NCI-H2107 (cell line): ENCODE measurements around the gene SLC8A2.

ENCODE experiments used
- DNase-seq: peaks from one replicate; lab custom pipeline; 2025; lab: John Stamatoyannopoulos, UW

SLC8A2 gene

DNA sequence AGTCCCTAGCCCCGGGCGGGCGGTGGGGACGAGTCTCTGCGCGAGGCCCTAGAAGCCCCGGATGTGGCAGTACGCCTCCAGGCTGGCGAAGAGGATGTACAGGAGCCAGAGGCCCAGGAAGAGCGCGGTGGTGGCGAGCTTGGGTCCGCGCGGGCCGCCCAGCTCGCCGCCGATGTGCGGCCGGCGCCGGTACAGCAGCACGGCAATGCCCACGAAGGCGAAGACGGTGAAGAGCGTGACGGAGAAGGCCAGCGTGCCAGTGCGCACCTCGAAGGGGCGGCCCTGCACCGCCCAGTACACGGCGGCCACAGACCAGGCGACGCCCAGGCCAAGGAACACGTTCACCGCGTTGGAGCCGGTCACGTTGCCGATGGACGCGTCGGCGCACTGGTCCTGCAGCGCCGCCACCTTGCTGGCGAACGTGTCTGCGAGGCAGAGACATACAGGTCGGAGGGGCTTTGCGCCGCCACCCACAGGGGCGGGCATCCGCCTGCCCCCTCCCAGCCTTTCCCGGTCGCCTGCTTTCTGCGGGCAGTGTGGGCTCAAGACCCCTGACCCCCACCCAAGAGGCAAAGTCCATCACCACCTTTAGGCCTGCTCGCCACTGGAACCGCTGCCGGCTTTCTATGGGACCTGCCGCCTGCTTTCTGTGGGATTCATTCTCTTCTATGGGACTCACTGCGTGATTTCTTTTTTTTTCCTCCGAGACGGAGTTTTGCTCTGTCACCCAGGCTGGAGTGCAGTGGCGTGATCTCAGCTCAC lies 41.5 kb downstream of the SLC8A2 start:
- DNase-seq, result no peak

DNA sequence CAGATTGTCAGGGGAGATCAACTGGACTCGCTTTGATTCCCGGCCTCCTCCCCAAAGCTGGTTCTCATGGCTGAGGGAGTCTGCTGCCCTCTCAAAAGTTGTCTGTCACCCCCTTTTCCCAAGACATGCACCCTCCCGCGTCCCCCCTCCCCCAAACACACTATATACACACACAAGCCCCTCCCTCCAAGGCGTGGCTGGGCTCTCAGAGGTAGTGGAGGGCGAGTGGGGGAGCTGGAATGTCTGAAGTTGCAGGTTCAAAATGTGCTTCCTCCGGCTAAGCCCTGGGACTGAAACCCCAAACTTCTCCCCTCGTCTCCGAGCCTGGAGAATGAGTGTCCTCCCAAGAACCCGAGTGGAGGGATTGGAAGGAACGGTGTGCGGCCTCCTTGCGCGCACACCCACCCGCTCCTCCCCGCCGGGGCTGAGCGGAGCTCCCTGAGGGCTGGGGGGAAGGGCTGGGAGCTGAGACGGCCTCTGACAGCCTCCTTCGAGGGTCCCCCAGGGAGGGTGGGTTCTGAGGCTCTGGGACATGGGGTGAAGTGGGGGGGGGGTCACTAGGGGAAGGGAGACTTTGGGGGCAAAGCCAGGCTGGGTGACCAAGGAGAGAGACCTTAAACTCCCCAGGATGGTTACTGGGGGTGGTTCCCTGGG lies 42.4 kb downstream of the SLC8A2 start:
- DNase-seq, result no peak

DNA sequence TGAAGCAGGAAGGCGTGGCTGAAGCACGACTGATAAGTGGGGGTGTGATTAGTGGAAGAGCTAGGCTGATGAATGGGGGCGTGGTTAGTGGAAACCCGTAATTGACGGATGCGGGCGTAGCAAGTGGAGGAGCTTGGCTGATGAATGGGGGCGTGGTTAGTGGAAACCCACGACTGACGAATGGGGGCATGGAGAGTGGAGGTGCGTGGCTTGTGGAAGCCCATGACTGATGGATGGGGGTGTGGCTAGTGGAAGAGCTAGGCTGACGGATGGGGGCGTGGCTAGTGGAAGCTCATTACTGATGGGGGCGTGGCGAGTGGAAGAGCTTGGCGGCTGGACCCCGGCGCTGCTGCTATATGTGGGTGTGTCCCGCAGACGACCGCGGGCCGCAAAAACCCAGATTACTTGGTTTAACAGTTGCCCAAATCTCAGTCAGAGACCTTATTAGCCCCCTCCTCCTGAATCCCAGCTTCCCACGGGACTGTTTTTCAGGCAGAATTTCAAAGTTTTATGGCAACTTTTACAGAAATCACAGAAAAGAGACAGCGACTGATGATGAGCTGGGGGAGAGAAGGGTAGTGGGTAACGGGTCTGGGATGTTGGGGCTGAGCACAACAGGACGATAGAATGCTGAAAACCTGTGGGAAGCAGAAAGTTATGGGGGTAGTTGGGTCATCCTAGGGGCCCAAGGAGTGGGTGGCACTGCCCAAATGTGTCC lies 43.4 kb downstream of the SLC8A2 start:
- peak; percentile 53 for DNase-seq

DNA sequence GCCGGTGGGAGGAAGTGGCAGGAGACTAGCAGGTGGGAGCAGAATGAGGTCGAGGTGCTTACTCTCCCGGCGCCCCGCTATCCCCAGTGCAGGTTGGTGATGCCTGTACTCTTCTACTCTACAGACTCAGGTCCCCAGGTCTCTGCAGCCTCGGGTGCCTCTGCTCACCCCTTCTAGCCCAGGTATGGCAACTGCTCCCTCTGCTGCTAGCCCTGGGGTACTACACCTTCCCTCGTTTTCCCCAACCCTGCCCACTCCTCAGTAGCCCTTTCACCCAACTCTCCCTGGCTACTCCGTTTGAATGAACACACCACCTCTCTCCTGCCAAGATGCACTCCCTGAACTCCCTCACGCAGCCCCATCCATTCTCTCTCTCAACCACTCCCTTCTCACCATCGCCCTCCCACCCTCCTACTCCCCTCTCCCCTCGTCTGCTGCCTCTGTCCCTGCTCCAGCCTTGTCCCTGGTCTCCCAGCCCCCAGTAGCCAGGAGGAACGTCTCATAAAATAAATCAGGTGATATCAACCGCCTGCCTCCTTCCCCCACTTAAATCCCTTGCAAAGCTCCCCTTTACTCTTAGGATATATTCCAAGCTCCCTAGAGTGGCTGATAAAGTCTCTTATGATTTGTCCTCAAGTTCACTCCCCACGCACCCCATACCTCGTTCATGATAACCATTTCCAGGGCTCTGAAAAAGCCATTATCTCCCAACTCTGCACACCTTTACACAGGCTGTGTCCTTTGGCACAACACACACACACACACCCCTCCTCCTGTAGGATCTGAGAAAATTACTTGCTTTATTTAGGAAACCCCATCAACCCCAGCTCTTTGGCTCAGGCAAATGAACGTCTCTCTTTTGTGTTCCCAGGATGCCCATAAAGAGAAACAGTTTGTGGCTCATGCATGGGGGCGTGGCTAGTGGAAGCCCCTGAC lies 44.2 kb downstream of the SLC8A2 start:
- DNase-seq, result peak; percentile 54

DNA sequence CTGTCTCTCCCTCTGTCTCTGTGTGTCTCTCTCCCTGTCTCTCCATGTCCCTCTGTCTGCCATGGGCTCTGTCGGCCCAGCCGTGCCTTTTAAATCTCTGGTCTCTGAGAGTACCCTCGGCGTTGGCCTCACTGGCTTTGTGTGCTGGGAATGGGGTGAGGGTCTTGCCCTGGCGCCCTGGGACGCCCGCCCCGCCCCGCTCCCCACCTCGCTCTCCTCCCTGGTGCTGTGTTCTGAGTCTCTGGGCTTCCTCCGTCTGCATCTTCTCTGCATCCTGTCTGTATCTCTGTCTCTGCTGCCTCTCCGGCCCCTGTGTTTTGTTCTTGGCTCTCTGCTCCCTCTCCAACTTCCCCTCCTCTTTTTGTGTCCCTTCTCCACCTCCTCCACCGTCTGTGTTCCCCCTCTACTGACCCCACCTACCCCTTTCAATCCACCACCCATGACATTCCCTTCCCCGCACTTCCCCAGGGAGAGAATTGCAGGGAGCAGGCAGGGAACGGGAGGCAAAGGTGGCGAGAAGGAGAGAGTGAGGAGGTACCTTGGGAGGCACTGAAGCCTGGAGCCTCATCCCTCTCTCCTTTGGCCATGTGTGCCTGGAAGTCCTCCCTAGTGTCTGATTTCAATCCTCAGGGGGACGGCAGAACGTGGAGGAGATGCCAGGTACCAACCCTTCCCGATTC lies 48.4 kb downstream of the SLC8A2 start:
- no peak for DNase-seq

DNA sequence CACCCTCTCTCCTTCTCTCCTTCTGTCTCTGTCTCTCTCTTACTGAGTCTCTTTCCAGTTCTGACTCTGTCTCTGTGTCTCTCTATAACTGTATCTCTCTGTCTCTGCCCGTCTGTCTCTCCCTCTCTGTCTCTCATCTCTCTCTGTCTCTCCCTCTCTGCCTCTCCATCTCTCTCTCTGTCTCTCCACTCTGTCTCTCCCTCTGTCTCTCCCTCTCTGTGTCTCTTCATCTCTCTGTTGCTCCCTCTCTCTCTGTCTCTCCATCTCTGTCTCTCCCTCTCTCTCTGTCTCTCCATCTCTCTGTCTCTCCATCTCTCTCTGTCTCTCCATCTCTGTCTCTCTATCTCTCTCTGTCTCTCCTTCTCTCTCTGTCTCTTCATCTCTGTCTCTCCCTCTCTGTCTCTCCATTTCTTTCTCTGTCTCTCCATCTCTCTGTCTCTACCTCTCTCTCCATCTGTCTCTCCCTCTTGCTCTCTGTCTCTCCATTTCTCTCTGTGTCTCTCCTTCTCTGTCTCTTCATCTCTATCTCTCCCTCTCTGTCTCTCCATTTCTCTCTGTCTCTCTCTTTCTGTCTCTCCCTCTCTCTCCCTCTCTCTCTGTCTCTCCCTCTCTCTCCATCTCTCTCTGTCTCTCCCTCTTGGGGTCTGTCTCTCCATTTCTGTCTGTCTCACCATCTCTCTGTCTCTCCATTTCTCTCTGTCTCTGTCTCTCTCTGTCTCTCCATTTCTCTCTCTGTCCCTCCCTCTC lies 49.1 kb downstream of the SLC8A2 start:
- no peak for DNase-seq

DNA sequence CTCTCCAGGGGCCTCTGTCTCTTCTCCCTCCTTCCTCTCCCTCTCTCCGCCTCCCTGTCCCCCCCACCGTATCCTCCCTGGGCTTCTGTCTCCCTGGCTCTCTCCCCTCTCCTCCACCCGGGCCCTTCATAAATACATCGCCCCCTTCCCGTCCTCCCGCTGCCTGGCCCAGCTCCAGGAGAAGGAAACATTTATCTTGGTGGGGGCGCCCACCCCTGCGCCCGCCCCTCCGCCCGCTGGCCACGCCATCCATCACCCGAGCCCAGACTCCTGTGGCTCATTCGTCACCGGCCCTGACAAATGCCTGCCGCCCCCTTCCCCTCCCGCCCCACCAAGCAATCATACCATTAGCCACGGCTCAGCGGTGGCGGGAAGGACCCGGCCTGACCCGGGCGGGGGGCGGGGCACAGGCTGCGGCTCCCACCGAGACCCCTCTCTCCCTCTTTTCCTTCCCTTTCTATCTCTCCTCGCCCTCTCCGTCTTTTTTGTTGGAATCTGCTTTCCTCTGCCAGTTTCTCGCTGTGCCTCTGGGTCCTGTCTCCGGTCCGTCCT lies 49.8 kb downstream of the SLC8A2 start:
- DNase-seq, result no peak

DNA sequence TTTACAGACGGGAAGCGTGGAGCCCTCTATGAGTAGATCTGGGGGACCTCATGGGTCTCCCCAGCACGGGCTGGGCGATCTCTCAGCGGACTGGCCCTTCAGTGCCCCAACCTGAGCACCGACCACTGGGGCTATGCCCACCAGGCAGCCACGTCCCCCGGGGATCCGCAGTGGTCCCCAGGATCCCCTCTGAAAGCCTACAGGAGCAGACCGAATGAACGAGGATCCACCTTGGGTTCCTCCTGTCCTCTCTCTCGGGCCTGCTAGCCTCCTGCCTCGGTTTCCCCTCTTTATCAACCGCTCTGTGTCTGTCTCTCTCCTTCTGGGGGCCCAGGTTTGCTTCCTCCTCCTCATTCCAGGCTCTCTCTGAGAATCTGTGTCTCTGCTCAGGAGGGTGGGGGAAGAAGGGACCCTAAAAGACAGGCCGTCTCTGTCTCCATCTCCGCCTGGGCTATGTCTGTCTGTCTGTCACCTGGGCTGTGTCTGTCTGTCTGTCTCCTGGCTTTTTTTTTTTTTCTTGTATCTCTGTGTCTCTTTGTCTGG lies 50.4 kb downstream of the SLC8A2 start:
- no peak for DNase-seq

DNA sequence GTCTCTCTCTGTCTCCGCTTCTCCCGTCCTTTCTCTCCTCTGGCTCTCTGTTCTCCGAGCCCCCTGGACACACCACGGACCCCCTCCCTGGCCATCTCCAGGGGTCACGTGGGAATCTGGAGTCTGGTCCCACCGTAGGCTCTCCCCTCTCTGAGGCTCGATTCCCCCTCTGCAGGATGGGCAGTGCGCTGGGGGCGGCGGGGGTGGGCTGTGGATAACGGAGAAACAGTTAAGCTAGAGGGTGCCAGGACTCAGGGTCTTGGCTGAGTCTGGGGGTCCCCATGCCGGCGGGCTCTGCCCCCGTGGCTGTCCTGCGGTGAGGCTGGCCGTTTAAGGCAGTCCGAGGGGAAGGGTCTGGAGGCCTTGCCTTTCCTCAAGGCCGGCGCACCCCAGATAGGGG lies 51.9 kb downstream of the SLC8A2 start:
- DNase-seq, result no peak

DNA sequence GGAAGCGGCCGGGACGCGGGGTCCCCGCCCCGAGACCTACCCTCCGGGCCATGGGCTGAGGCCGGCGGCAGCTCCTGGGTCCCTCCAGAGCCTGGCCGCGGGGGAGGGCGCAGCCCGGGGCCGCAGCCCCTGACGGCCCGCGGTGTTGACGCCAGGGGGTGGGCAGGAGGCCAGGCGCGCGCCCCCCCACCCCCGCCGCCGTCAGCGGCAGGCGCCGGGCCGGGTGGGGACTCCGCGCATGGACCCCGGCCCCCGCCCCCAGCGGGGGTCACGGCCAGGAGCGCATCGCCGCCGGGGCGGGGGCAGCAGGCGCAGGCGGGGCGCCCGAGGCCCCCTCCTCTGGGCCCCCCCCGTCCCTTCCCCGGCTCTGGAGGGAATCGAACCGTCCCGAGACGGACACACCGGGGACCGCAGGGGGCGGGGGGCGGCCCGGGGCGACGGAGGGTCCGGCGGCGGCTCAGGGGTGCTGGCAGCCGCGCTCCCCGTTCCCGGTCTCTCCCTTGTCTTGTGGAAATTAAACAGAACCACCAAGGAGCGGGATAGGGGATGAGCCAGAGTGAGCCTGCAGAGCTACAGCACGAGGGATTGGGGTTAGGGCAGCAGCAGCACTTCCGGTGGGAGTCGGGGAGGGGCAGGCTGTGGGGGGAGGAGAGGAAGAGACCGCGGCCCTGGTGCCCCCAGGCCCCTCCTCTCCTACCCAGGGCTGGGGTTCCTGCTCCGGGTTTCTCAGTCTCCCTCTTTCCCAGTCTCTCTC lies 52.5 kb downstream of the SLC8A2 start, which contains the start of gene MEIS3:
TSS of gene MEIS3 (minus strand) at position 498 of the 754 bp plus-strand sequence. CDS start at position 52, 446 bp downstream.
- no peak for DNase-seq

DNA sequence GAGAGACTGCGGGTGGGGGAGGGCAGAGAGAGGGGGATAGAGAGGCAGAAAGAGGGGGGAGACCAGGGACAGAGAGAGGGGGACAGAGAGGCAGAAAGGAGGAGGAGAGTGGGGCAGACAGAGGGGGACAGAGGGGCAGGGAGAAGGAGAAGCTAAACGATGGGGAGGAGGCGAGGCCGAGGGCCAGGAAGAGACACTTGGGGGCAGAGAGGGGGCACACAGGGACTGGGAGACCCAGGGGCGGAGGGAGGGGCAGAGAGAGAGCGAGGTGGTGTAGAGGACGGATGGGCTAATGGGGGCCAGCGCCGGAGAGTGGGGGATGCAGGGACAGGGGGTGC lies 53.0 kb downstream of the SLC8A2 start:
- no peak for DNase-seq

DNA sequence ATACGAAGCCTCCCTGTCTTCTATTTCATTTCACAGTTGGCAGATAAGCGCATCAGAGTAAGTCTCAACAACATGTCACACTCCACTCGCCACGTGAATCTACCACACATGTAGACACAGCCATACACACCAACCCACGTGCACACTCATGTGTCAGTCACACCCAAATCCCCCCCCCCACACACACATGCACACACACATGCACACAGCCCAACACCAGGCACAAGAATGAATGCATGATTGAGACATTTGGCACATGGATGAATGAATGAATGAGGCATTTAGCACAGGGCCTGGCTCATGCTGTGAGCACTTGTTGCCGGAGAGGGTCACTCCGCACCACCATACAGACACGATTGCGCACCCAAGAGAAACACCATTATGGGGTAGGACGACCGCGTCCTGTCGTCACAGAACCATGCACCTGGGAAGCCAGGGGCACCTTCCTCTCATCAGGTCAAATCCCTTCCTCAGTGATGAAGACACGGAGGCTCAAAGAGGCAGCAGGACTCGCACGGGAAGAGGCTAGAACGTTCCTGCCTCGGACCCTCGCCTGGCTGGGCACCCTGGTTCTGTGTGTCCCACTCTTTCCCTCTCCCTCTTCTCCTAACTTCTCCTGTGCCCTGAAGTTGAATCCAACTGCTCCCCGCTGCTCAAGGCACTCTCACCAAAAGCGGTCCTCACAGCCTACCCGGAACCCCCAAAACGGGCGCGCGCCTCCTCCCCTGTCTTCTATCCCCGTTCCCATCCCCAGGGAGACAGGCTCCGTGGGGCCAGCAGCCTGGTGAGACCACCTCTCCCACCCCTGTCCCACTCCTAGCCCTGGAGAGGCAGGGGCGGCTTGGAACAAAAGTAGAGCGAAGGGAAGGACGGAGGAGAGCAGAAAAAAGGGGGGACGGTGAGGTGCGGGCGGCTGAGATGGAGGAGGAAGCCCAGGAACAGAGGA lies 53.7 kb downstream of the SLC8A2 start:
- no peak for DNase-seq

DNA sequence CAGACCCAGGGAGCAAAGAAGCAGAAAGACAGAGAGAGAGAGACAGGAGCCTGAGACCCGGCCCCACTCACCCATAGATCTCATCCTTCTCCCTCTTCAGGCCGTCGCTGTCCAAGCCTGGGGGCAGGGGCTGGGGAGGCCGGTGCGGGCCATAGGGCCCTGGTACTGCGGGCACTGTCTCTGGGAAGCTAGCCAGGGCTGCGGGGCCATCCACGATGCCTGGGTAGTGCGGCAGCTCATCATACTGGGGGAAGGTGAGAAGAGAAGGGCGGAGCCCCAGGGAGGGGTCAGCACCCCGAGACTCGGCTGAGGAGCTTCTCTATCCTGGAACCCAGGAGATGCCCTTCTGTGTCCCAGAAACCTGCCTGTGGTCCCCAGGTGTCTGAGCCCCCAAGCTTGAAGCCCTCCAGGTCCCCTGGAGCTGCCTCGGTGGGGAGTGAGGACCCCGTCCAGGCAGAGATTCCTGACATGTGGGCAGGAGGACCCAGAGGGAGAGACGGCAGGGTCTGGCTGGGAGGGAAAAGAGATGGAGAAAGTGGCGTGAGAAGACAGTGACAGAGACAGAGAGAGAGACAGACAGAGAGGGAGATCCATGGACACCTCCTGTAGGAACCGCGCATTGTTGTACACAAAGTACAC lies 54.5 kb downstream of the SLC8A2 start:
- DNase-seq, result no peak

DNA sequence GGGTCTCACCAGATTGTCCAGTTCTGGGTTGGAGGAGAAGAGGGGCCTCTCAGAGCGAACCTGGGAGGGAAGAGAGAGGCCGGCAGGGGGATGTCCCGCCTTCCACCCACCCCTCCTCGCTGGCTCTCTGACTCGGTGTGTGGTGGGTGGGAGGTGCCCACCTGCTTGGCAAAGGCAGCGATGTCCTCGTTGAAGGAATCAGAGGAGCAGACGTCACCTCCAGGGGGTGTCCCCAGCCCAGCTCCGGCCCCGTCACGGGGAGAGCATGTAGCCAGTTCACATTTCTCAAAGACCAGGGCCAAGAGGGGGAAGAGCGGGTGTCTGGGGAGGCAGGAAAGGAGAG lies 55.1 kb downstream of the SLC8A2 start:
- no peak for DNase-seq

DNA sequence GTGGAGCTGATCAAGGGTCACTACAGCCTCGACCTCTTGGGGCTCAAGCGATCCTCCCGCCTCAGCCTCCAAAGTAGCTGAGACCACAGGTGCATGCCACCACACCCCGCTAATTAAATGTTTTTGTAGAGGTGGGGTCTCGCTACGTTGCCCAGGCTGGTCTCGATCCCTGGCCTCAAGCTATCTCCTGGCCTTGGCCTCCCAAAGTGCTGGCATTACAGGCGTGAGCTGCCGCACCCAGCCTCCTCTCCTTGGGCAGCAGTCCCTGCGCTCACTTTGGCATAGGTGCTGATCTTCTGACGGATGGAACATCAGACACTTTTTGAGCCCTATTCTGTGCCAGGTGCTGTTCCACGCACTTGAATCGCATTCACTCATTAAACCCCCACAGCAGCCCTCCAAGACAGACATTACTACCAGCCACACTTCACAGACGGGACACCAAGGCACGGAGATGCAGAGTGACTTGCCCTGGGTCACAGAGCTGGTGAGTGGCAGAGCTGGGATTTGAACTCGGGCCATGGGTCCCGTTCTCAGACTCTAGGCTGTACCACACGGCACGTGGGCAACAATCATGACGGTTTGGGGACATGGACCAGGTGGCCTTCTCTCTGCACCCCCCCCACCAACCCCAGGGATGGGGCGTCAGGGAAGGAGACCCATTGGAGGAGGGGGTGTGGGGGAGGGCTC lies 55.6 kb downstream of the SLC8A2 start:
- no peak for DNase-seq

DNA sequence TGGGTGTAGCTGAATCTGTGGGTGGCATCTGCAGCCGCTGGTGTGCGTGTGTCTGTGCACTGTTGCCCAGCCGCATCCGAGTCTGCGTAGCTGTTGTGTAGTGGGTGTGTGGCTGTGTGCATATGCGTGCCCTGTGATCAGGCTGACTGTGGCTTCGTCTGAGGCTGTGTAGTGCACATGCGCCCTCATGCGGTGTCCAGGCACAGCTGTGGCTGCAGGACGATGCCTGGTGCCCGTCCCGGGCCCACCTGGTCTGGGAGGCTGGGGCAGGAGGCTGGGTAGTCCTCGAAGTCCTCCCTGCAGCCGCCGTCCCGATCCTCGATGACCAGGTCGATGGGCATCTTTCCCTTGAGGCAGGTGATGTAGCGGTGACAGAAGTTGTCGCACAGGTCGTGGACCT lies 57.2 kb downstream of the SLC8A2 start:
- peak; percentile 38 for DNase-seq

DNA sequence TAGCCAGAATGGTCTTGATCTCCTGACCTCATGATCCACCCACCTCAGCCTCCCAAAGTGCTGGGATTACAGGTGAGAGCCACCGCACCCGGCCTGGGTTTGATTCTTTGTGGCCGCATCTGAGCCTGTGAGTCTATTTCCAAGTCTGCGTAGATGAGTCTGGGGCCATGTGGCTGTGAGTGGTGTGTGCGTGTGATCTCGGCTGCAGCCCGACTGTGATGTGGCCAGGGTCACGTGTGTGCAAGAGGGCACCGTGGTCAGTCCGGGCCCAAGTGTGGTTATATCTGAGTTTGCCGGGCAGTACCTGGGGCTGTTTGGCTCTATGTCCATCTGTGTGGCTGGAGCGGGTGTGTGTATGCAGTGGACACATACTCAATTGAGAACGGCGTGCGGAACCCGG lies 57.8 kb downstream of the SLC8A2 start:
- DNase-seq, result no peak
